Measurements from ENCODE around the gene NKX2-1.

The NKX2-1 gene

DNA sequence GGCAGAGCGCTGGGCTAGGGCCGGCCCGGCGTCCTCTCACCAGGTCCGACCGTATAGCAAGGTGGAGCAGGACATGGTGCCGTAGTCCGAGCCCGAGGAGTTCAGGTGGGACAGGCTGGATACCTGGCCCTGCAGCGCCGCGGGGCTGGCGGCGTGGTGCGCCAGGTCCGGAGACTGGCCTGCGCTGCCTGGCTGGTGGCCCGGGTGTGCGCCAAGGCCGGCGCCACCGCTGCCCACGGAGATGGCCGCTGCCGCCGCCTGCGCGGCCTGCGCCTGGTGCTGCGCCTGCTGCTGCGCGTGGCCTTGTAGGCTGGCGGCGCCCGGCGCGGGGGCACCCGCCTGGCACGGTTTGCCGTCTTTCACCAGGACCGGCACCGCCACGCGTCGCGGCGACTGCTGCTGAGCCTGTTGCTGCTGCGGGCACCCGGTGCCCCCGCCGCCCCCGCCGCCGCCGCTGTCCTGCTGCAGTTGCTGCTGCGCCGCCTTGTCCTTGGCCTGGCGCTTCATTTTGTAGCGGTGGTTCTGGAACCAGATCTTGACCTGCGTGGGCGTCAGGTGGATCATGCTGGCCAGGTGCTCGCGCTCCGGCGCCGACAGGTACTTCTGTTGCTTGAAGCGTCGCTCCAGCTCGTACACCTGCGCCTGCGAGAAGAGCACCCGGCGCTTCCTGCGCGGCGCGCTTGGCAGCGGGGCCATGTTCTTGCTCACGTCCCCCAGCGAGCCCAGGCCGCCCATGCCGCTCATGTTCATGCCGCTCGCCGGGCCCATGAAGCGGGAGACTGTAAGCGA, 2.6 kb downstream of the NKX2-1 start:
- DNase-seq, result no peak

- no peak for DNase-seq
Measured at GRCh38 chr14:36516719-36517241, 3.3 kb downstream of the NKX2-1 start.

DNA sequence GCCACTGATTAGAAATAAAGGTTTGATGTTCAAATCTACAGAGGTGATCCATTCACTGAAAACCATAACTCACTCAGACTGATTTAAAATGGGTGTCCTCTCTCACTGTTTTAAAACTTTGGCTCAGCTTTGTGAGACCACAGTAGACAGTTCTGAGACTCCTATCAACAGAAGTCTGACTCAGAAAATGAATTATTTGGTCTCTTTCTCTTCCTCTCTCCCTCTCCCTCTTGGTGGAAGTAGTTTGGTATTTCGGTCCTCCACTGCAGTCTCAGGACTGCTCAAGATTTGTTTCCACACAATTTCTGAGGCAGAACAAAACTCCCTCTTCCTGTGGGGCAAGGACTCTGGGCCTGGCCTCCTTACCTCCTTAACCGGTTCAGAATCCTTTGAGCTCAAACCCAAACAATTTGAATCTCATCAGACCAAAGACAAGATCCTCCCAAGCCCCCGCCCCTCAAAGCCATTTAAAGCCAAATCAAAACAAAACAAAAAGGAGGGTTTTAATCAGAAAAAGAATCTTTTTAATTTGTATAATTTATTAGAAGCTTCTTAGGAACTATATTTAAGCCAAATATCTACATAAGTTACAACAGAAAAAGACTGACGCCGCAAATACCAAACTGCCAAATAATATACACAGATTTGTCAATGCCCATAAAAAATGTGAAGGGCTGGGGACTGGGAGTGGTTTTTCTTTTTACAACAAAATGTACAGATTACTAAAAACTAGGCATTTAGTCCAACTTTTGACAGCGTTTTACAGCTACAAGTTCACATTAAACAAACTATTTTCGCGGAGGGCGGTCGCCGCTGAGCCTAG, 3.9 kb downstream of the NKX2-1 start:
- no peak for DNase-seq

GRCh38 chr14:36515105-36515593, 4.9 kb downstream of the NKX2-1 start:
- no peak for DNase-seq

DNA sequence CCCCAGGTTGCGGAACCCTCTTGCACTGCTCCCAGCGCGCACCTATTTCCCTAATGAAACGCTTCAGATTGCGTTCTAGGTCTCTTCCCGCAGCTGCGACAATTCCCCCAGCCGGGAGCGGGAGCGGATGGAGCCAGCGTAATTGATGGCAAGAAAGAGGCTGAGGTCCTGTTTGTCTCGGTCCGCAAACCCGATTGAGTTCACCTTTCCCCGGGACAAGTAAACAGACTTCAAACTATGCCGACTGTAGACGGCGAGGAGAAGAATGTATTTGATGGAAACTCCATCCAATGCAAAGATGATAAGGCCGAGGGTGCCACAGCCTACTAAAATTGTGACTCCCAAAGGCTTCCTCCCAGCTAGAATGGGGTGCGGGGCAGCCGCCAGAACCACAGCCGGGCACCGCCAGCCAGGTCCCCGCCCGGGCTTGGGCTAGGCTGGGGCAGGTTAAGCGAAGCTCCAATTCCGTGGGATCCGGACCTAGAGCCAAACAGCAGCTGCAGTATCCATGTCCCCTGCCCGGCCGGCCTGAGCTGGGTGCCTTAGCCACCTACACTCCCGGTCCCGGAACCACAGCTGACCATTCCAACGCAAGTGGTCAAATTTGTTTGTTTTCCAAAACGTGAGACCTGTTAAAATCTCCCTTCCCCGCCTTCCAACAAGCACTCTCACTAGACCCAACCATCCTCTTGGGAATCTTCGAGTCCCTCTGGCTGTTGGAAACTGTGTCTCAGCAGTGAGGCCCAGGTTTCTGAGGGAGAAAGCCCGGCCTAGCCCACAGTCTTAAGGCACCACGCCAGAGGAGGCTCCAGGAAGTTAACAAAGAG, 5.5 kb downstream of the NKX2-1 start:
- DNase-seq, result no peak

- peak; percentile 73 for DNase-seq
Measured at GRCh38 chr14:36513451-36514277, 6.4 kb downstream of the NKX2-1 start.

DNA sequence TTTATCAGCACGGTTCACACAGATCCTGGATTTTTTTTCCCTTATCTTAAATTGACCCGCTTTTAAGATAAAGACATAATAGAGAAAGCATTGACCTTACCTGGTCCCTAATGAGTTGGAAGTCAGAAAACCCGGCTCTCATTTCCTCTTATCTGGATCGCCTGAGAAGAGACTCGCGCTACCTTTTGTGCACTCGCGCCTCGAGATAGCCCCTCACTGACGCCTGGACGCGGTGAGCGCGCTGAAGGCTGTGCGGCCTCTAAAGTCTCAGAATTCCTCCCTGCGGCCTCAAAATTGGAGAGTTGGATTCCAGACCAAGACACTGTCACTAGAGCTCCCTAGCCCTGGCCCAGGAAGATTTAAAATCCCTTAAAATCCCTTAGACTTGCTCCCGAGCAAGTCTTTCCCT, 7.0 kb downstream of the NKX2-1 start:
- peak; percentile 81 for DNase-seq

DNA sequence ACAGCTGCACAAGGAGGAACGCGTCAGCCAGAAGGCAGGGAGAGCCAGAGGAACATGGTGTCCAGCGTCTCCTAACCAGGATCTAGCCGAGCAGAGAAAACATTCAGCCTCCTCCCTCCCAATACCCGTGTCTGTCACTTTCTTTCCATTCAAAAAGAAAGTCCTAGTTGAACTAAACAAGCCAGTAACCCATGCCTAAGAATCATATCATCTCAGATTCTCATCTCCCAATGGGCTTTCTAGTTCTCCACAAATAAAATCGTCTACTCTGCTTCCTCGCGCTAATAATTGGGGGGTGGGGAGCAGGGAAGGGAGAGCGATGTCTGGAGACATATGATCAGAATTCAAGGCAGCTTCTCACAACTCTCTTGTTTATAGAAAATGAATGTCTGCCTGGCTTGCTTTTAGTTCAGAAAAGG, 7.4 kb downstream of the NKX2-1 start:
- DNase-seq, result peak; percentile 86

DNA sequence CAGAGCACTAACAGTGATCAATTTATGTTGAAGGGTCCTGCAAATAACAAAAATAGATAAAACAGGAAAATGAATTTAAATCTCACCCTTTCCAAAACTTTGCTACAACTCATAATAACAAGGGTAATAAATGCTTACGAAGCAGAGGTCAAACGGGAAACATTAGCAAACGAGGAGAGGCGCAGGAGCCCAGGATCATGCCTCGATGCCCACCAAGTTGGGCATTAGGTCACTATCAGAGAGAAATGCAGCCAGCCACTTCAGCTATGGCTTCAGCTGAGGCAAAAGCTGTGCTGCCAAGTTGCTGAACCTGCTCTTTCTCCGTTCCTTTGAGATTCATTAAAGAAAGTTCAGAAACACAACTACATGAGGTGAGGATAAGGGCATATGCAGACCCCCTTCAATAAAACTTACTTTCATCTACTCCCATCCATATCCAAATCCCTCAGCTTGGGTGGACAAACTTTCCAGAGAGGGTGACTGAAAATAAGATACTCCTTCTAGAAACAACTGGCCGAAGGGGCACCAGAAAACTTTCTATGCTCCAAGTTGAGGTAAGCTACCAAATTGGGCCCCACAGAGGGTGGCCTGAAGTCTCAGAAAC, 7.9 kb downstream of the NKX2-1 start:
- peak; percentile 85 for DNase-seq

GRCh38 chr14:36510874-36511273, 9.2 kb downstream of the NKX2-1 start:
- DNase-seq, result no peak

GRCh38 chr14:36510078-36510799, 9.8 kb downstream of the NKX2-1 start:
- peak; percentile 91 for DNase-seq

GRCh38 chr14:36509069-36509917, 10.7 kb downstream of the NKX2-1 start:
- no peak for DNase-seq

- DNase-seq, result no peak
Measured at GRCh38 chr14:36508418-36509068, 11.5 kb downstream of the NKX2-1 start.

DNA sequence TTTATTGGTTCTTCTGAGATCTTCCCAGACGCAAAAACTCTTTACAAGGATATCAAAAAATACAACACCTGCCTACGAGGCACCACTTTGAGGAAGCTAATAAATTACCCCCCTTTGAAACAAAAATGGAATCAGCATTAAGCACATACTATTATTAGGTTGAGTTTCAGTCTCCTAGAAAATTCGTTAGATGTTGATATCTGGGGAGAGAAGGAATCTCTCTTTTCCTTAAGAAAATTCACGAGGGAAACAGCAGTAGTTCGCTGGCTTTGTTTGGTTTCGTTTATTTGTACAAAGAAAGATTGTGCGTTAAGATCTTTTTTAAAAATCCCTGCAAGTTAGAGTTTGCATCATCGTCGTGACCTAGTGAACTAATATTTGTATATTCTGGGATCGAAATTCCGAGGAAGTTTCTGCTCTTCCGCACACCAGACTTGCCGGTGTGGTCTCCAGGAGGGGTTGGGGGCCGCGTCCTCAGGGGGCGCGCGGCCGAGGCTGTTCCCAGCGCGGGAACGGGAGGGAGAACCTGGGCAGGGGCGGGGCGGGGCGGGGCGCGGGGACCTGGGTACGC, 12.1 kb downstream of the NKX2-1 start:
- DNase-seq, result peak; percentile 78

- DNase-seq, result peak; percentile 75
Measured at GRCh38 chr14:36506732-36507614, 13.1 kb downstream of the NKX2-1 start.

- no peak for DNase-seq
Measured at GRCh38 chr14:36505892-36506731, 13.9 kb downstream of the NKX2-1 start.

Data from NCI-H2029 treated with DMSO at 0.1 percent for 48 hours (cell line).